ENCODE results near the gene C2CD3. TPM values are rescaled to one million over a fixed set of nuclear protein-coding genes. Genes with fewer than 3 reads are reported as not detected.

The C2CD3 gene
- total and polyA plus RNA-seq, 2 of the 4 experiments (the other 2 are of a cell fraction), result 11.1 to 19.2 TPM

DNA sequence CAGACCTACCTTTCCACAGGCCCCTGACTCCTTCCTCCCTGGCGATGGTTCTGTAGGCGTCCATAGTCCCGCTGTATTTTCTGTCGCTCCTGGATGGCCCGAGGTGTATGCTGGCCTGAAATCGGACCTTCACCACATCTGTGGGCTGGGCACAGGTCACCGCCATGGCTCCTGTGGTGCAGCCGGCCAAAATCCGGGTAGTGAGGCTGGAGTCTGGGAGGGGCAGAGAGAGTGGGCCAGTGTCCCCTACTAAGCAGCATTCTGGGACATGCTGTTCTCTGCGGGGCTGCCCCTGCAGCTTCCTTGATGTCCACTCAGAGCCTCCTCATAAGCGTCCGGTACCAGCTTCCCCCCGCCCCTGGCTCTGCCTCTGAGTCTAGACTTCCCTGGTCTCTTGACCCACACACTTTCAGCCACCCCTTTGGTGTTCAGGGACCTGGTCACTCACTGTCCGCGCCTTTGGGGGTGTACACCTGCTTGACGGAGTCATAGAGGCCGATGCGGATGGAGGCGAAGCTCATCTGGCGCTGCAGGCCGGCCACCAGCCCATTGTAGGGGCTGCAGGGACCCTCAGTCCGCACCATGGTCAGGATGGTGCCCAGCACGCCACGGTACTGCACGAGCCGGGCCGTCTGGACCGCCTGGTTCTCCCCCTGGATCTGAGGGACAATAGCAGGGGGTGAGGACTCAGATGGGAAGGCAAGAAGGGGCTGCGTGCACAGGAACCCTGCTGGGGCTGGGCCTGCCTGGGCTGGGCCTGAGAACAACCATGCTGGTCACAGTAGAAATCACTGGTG, 164.9 kb downstream of the C2CD3 start:
- Histone ChIP-seq H3K27me3 (ENCODE audit: control insufficient read depth, insufficient read depth, low read length) (no peaks in the 10 kb centered on the region), H3K4me1 (ENCODE audit: control insufficient read depth, insufficient read depth, low read length) (no peaks in the 10 kb centered on the region), H3K14ac (replicated peaks; ENCODE audit: low read depth, low read length) (no peak overlapping the region), H2AK9ac (replicated peaks; ENCODE audit: low read depth, low read length, poor library complexity) (no peak overlapping the region), H3K23ac (ENCODE audit: low read depth, low read length) (no peak overlapping the region), H3K4ac (ENCODE audit: low read depth, low read length) (no peak overlapping the region), H2BK20ac (ENCODE audit: low read depth, low read length) (no peak overlapping the region), H3K9me1 (ENCODE audit: insufficient read depth, low read length) (0 out of 2 replicates have a peak, but pooled peaks cover 4% of the 10 kb centered on the region), H2AK5ac (ENCODE audit: low read depth, low read length) (no peak overlapping the region), H4K20me1 (ENCODE audit: insufficient read depth, low read length) (no peaks in the 10 kb centered on the region), H2BK5ac (ENCODE audit: low read depth, low read length, poor library complexity, severe bottlenecking) (no peak overlapping the region), H3K9ac (ENCODE audit: low read depth, low read length) (no peak overlapping the region), H2AFZ (replicated peaks; ENCODE audit: low read length, poor library complexity) (no peak overlapping the region), H3K9me3 (ENCODE audit: control insufficient read depth, insufficient read depth, low read length) (no peaks in the 10 kb centered on the region), H3K56ac (ENCODE audit: extremely low read depth, insufficient read depth, low read length) (no peak overlapping the region), H3K27ac (ENCODE audit: insufficient read depth, low read length) (no peak overlapping the region), H3K36me3 (ENCODE audit: control insufficient read depth, insufficient read depth, low read length) (peaks cover 3% of the 10 kb centered on the region), H2BK15ac (ENCODE audit: low read depth, low read length) (no peak overlapping the region), H4K91ac (ENCODE audit: insufficient read depth, low read depth, low read length) (no peak overlapping the region), H3K79me1 (ENCODE audit: low read depth in 1 of 2, low read length in 2 of 2) (no peaks in the 10 kb centered on the region), H4K5ac (ENCODE audit: low read depth, low read length) (no peak overlapping the region), H3K18ac (ENCODE audit: low read depth, low read length) (no peak overlapping the region), H4K8ac (ENCODE audit: low read depth in 2 of 2, low read length in 2 of 2) (no peak overlapping the region), H2BK120ac (ENCODE audit: low read depth, low read length) (no peak overlapping the region), H3K4me3 (ENCODE audit: insufficient read depth, low read depth, low read length) (no peak overlapping the region), H3K4me2 (ENCODE audit: low read depth, low read length) (no peak overlapping the region)
- BruUV-seq (replicated peaks), result no TSS peak
- no peak for ATAC-seq (ENCODE audit: low read depth)
- intact Hi-C loops (cut with micrococcal nuclease), result no loop called here
- in situ Hi-C loops (cut with MboI; ENCODE audit: low sequenced_read_pairs), result no loop called here
- ChIA-PET CTCF (no interaction called here), POLR2A (ENCODE audit: unreplicated experiment) (no interaction called here)
- dilution Hi-C loops (cut with HindIII; ENCODE audit: low sequenced_read_pairs, unreplicated experiment), result no loop called here
- 95% methylated on average over 20 of the region's 29 CpGs; no CpG with 5 or more reads in 1 of the 2 experiments for WGBS, 2 experiments (ENCODE audit: extremely low coverage in 2 of 2, insufficient read length in 1 of 2)
- DNase-seq, result no peak
- TF ChIP-seq BHLHE40 (IDR thresholded peaks at IDR 0.05; ENCODE audit: low read depth, low read length), result no peak
- TF ChIP-seq RFX5 (IDR thresholded peaks at IDR 0.05; ENCODE audit: low read depth, low read length), result no peak
- TF ChIP-seq MAFK (IDR thresholded peaks at IDR 0.05; ENCODE audit: low read depth, low read length), result no peak
- TF ChIP-seq NFE2L2 (IDR thresholded peaks at IDR 0.05; ENCODE audit: low read depth, low read length), result no peak
- TF ChIP-seq MAZ (IDR thresholded peaks at IDR 0.05; ENCODE audit: borderline replicate concordance, low read depth, low read length), result no peak
- TF ChIP-seq RCOR1 (IDR thresholded peaks at IDR 0.05; ENCODE audit: insufficient replicate concordance, low read length), result no peak
- TF ChIP-seq ELK1 (IDR thresholded peaks at IDR 0.05; ENCODE audit: borderline replicate concordance, low read depth, low read length), result no peak
- TF ChIP-seq POLR2A (IDR thresholded peaks at IDR 0.05; ENCODE audit: low read depth, low read length), result no peak
- no peak for TF ChIP-seq CEBPB (IDR thresholded peaks at IDR 0.05; ENCODE audit: low read depth, low read length)
- TF ChIP-seq USF2 (IDR thresholded peaks at IDR 0.05; ENCODE audit: low read depth, low read length), result no peak
- TF ChIP-seq, protein P1, sequence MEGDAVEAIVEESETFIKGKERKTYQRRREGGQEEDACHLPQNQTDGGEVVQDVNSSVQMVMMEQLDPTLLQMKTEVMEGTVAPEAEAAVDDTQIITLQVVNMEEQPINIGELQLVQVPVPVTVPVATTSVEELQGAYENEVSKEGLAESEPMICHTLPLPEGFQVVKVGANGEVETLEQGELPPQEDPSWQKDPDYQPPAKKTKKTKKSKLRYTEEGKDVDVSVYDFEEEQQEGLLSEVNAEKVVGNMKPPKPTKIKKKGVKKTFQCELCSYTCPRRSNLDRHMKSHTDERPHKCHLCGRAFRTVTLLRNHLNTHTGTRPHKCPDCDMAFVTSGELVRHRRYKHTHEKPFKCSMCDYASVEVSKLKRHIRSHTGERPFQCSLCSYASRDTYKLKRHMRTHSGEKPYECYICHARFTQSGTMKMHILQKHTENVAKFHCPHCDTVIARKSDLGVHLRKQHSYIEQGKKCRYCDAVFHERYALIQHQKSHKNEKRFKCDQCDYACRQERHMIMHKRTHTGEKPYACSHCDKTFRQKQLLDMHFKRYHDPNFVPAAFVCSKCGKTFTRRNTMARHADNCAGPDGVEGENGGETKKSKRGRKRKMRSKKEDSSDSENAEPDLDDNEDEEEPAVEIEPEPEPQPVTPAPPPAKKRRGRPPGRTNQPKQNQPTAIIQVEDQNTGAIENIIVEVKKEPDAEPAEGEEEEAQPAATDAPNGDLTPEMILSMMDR (conservative IDR thresholded peaks at IDR 0.05; ENCODE audit: low read depth, low read length), result no peak
- no peak for TF ChIP-seq RAD21 (IDR thresholded peaks at IDR 0.05; ENCODE audit: low read length)
- no peak for TF ChIP-seq FOS (IDR thresholded peaks at IDR 0.05; ENCODE audit: low read depth, low read length)
- no peak for TF ChIP-seq SMC3 (IDR thresholded peaks at IDR 0.05; ENCODE audit: low read depth, low read length)
- no peak for TF ChIP-seq MXI1 (IDR thresholded peaks at IDR 0.05; ENCODE audit: borderline replicate concordance, low read depth, low read length)
- no peak for TF ChIP-seq CHD1 (IDR thresholded peaks at IDR 0.05; ENCODE audit: low read depth, low read length)
